GF-D8 (cell line): ENCODE measurements around the gene TCF4.
A peak's percentile ranks its signal among the peaks of the same experiment; 100 is the strongest.

Experiments used
- DNase-seq: peaks from one replicate; lab custom pipeline; 2025; lab: John Stamatoyannopoulos, UW

The TCF4 gene

GRCh38 chr18:55384551-55385275 lies 203.3 kb downstream of the TCF4 start:
- DNase-seq = no peak

- no peak for DNase-seq
Observed at GRCh38 chr18:55384115-55384514, 203.9 kb downstream of the TCF4 start.

GRCh38 chr18:55382277-55382805 lies 205.7 kb downstream of the TCF4 start:
- DNase-seq = no peak

- peak; percentile 45 for DNase-seq
Observed at GRCh38 chr18:55381277-55381676, 206.7 kb downstream of the TCF4 start.

GRCh38 chr18:55380589-55380988 lies 207.4 kb downstream of the TCF4 start:
- no peak for DNase-seq

GRCh38 chr18:55376387-55376786 lies 211.6 kb downstream of the TCF4 start:
- no peak for DNase-seq

- DNase-seq = no peak
Observed at GRCh38 chr18:55375930-55376329, 212.1 kb downstream of the TCF4 start.

GRCh38 chr18:55374741-55375140 lies 213.3 kb downstream of the TCF4 start:
- DNase-seq = no peak

GRCh38 chr18:55372209-55372608 lies 215.8 kb downstream of the TCF4 start:
- no peak for DNase-seq

- DNase-seq = no peak
Observed at GRCh38 chr18:55370936-55371335, 217.1 kb downstream of the TCF4 start.

GRCh38 chr18:55369346-55369745 lies 218.6 kb downstream of the TCF4 start:
- DNase-seq = no peak

- no peak for DNase-seq
Observed at GRCh38 chr18:55365342-55365741, 222.7 kb downstream of the TCF4 start.

GRCh38 chr18:55362303-55362702 lies 225.7 kb downstream of the TCF4 start:
- no peak for DNase-seq

- no peak for DNase-seq
Observed at GRCh38 chr18:55361492-55362250, 226.3 kb downstream of the TCF4 start.

- no peak for DNase-seq
Observed at GRCh38 chr18:55360061-55360460, 227.9 kb downstream of the TCF4 start.

- DNase-seq = no peak
Observed at GRCh38 chr18:55356815-55357214, 231.2 kb downstream of the TCF4 start.

- no peak for DNase-seq
Observed at GRCh38 chr18:55355223-55355622, 232.8 kb downstream of the TCF4 start.

GRCh38 chr18:55354795-55355194 lies 233.2 kb downstream of the TCF4 start:
- peak; percentile 58 for DNase-seq

GRCh38 chr18:55353806-55354205 lies 234.2 kb downstream of the TCF4 start:
- peak; percentile 72 for DNase-seq

GRCh38 chr18:55353391-55353790 lies 234.6 kb downstream of the TCF4 start:
- no peak for DNase-seq

GRCh38 chr18:55351980-55352714 lies 235.8 kb downstream of the TCF4 start:
- DNase-seq = no peak

- no peak for DNase-seq
Observed at GRCh38 chr18:55351241-55351691, 236.7 kb downstream of the TCF4 start.
